WTC11 (cell line): ENCODE data around the gene CARMIL3. TPM values are rescaled to one million over a fixed set of nuclear protein-coding genes. Genes with fewer than 3 reads are reported as not detected.

Experiments used
- CREM ChIP-seq: sonication (generic); formaldehyde crosslinking; IDR thresholded peaks from 2 replicates; pipeline ENCODE4 v1.8.1; 2022; ENCODE audit warnings: mild to moderate bottlenecking, missing genetic modification reagents, moderate library complexity
- ESRRA ChIP-seq: sonication (generic); formaldehyde crosslinking; IDR thresholded peaks from 2 replicates; pipeline ENCODE4 v1.8.1; 2022; ENCODE audit warnings: mild to moderate bottlenecking, missing genetic modification reagents, borderline replicate concordance
- GTF2I ChIP-seq: fragments of 250-450 bp; sonication (Bioruptor Pico); conservative IDR thresholded peaks from 2 replicates; pipeline ENCODE4 v1.4.0; 2021; ENCODE audit warnings: mild to moderate bottlenecking
- HMGA2 ChIP-seq: fragments of 250-450 bp; sonication (Bioruptor Pico); IDR thresholded peaks from 2 replicates; pipeline ENCODE4 v1.4.0; 2021; ENCODE audit warnings: mild to moderate bottlenecking, moderate library complexity
- JAZF1 ChIP-seq: fragments of 250-450 bp; sonication (Bioruptor Pico); IDR thresholded peaks from 2 replicates; pipeline ENCODE4 v1.9.0; 2021; ENCODE audit warnings: moderate library complexity, mild to moderate bottlenecking, inconsistent platforms
- MYBL2 ChIP-seq: sonication (generic); formaldehyde crosslinking; IDR thresholded peaks from 2 replicates; pipeline ENCODE4 v1.8.1; 2023; ENCODE audit warnings: mild to moderate bottlenecking, moderate library complexity, missing genetic modification reagents
- NFE2L1 ChIP-seq: sonication (generic); formaldehyde crosslinking; IDR thresholded peaks from 2 replicates; pipeline ENCODE4 v1.8.1; 2023; ENCODE audit warnings: missing genetic modification reagents
- NFYB ChIP-seq: sonication (generic); formaldehyde crosslinking; conservative IDR thresholded peaks from 2 replicates; pipeline ENCODE4 v1.8.0; 2022; ENCODE audit warnings: low read depth, missing genetic modification reagents
- NR3C1 ChIP-seq: sonication (generic); formaldehyde crosslinking; conservative IDR thresholded peaks from 2 replicates; pipeline ENCODE4 v1.8.1; 2023; ENCODE audit warnings: low read depth, mild to moderate bottlenecking, missing genetic modification reagents
- PRRX2 ChIP-seq: fragments of 250-450 bp; sonication (Bioruptor Pico); IDR thresholded peaks from 2 replicates; pipeline ENCODE4 v1.8.0; 2021; ENCODE audit warnings: mild to moderate bottlenecking
- SMAD3 ChIP-seq: sonication (generic); formaldehyde crosslinking; IDR thresholded peaks from 2 replicates; pipeline ENCODE4 v1.8.0; 2022; ENCODE audit warnings: missing genetic modification reagents, mild to moderate bottlenecking, borderline replicate concordance
- SP1 ChIP-seq: sonication (generic); formaldehyde crosslinking; conservative IDR thresholded peaks from 2 replicates; pipeline ENCODE4 v1.8.1; 2022; ENCODE audit warnings: missing genetic modification reagents
- TP53 ChIP-seq: sonication (generic); formaldehyde crosslinking; IDR thresholded peaks from 2 replicates; pipeline ENCODE4 v1.8.1; 2023; ENCODE audit warnings: mild to moderate bottlenecking, missing genetic modification reagents
- ZBTB21 ChIP-seq: sonication (generic); formaldehyde crosslinking; IDR thresholded peaks from 2 replicates; pipeline ENCODE4 v1.8.1; 2023; ENCODE audit warnings: mild to moderate bottlenecking, missing genetic modification reagents, borderline replicate concordance
- ZNF138 ChIP-seq: sonication (generic); formaldehyde crosslinking; conservative IDR thresholded peaks from 2 replicates; pipeline ENCODE4 v1.8.1; 2022; ENCODE audit warnings: mild to moderate bottlenecking, moderate library complexity, missing genetic modification reagents
- ZNF317 ChIP-seq: sonication (generic); formaldehyde crosslinking; IDR thresholded peaks from 2 replicates; pipeline ENCODE4 v1.8.1; 2023; ENCODE audit warnings: low read depth, mild to moderate bottlenecking, moderate library complexity, missing genetic modification reagents, borderline replicate concordance
- ZNF416 ChIP-seq: fragments of 250-450 bp; sonication (Bioruptor Pico); IDR thresholded peaks from 2 replicates; pipeline ENCODE4 v1.9.0; 2021; ENCODE audit warnings: mild to moderate bottlenecking, inconsistent platforms
- ZNF423 ChIP-seq: fragments of 250-450 bp; sonication (Bioruptor Pico); IDR thresholded peaks from 2 replicates; pipeline ENCODE4 v2.1.2; 2022; ENCODE audit warnings: mild to moderate bottlenecking, moderate library complexity
- total RNA-seq: library from RNA; stranded (reverse); gene quantifications from 3 replicates; pipeline ENCODE4 v1.2.3, GENCODE V29; 2021
- TF ChIP-seq, protein P1 (sequence below): fragments of 200-600 bp; IDR thresholded peaks from 2 replicates; pipeline ENCODE4 v1.8.0; 2022; ENCODE audit warnings: antibody characterized with exemption
- TF ChIP-seq, protein P2 (sequence below): sonication (generic); formaldehyde crosslinking; IDR thresholded peaks from 2 replicates; pipeline ENCODE4 v1.8.1; 2022; ENCODE audit warnings: low read depth, missing genetic modification reagents, borderline replicate concordance
- TF ChIP-seq, protein P3 (sequence below): sonication (generic); formaldehyde crosslinking; IDR thresholded peaks from 2 replicates; pipeline ENCODE4 v1.8.1; 2022; ENCODE audit warnings: low read depth, mild to moderate bottlenecking, moderate library complexity, missing genetic modification reagents, borderline replicate concordance
- TF ChIP-seq, protein P4 (sequence below): fragments of 250-450 bp; sonication (Bioruptor Pico); IDR thresholded peaks from 2 replicates; pipeline ENCODE4 v1.9.0; 2021; ENCODE audit warnings: mild to moderate bottlenecking
- TF ChIP-seq, protein P5 (sequence below): fragments of 250-450 bp; sonication (Bioruptor Pico); conservative IDR thresholded peaks from 2 replicates; pipeline ENCODE4 v1.9.0; 2021; ENCODE audit warnings: mild to moderate bottlenecking
- TF ChIP-seq, protein P6 (sequence below): sonication (generic); formaldehyde crosslinking; IDR thresholded peaks from 2 replicates; pipeline ENCODE4 v1.8.1; 2023; ENCODE audit warnings: mild to moderate bottlenecking, missing genetic modification reagents, moderate library complexity
- TF ChIP-seq, protein P7 (sequence below): sonication (generic); formaldehyde crosslinking; IDR thresholded peaks from 2 replicates; pipeline ENCODE4 v1.8.0; 2022; ENCODE audit warnings: mild to moderate bottlenecking, missing genetic modification reagents
- TF ChIP-seq, protein P8 (sequence below): sonication (generic); formaldehyde crosslinking; IDR thresholded peaks from 2 replicates; pipeline ENCODE4 v1.8.0; 2023; ENCODE audit warnings: missing genetic modification reagents
- TF ChIP-seq, protein P9 (sequence below): fragments of 250-450 bp; sonication (Bioruptor Pico); IDR thresholded peaks from 2 replicates; pipeline ENCODE4 v1.8.0; 2021; ENCODE audit warnings: mild to moderate bottlenecking

The CARMIL3 gene
- total RNA-seq, 1 experiment from 2014 or later: 13.0 TPM

DNA sequence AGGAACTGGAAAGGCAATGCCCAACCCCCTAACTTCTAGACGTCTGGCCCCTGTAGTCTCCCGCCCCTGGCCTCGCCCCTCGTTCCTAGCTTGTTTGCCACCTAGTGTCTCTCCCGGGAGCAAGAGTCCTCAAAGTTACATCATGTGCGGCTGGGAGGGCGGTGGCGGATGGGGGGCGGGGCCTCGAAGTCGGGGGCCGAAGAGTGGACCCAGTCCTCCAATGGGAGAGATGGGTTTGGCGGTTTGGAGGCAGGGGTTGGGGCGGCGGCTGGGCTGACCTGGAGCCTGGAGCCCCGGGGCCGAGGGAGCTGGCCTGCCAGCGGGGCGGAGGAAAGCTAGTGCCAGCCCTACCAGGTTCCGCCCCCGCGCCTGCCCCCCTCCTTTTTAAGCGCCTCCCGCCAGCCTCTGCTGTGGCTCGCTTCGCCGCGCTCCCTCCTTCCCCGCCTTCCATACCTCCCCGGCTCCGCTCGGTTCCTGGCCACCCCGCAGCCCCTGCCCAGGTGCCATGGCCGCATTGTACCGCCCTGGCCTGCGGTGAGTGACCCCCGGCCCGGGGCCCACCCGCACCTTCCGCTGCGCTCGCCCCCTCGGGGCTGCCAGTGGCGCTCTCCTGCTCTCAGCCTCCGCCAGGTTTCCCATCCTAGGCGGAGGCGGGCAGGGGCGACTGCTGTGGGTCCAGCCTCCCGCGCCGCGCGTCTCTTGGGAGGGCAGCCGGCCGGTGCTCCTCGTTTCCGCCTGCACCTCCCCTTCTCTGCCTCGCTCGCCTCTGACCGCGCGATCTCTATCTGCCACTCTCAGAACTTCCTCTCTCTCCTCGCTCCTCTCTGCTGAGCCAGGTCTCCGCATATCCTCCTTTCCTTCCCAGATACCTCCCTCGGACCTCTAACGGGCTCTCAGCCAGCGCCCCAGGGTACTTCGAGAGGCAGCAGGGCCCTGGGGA is 42.4 kb downstream of the CARMIL3 start, which contains the start of gene PCK2 (continued):
- 0 out of 2 replicates have a peak, but pooled peaks have one; percentile 70 for TF ChIP-seq NR3C1
- peak; percentile 82 for TF ChIP-seq ZNF416 (CRISPR knock-in tag)
- TF ChIP-seq, protein P1, sequence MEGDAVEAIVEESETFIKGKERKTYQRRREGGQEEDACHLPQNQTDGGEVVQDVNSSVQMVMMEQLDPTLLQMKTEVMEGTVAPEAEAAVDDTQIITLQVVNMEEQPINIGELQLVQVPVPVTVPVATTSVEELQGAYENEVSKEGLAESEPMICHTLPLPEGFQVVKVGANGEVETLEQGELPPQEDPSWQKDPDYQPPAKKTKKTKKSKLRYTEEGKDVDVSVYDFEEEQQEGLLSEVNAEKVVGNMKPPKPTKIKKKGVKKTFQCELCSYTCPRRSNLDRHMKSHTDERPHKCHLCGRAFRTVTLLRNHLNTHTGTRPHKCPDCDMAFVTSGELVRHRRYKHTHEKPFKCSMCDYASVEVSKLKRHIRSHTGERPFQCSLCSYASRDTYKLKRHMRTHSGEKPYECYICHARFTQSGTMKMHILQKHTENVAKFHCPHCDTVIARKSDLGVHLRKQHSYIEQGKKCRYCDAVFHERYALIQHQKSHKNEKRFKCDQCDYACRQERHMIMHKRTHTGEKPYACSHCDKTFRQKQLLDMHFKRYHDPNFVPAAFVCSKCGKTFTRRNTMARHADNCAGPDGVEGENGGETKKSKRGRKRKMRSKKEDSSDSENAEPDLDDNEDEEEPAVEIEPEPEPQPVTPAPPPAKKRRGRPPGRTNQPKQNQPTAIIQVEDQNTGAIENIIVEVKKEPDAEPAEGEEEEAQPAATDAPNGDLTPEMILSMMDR: no peak
- TF ChIP-seq, protein P2, sequence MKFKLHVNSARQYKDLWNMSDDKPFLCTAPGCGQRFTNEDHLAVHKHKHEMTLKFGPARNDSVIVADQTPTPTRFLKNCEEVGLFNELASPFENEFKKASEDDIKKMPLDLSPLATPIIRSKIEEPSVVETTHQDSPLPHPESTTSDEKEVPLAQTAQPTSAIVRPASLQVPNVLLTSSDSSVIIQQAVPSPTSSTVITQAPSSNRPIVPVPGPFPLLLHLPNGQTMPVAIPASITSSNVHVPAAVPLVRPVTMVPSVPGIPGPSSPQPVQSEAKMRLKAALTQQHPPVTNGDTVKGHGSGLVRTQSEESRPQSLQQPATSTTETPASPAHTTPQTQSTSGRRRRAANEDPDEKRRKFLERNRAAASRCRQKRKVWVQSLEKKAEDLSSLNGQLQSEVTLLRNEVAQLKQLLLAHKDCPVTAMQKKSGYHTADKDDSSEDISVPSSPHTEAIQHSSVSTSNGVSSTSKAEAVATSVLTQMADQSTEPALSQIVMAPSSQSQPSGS (CRISPR knock-in tag): no peak
- no peak for TF ChIP-seq JAZF1 (CRISPR knock-in tag)
- TF ChIP-seq, protein P3, sequence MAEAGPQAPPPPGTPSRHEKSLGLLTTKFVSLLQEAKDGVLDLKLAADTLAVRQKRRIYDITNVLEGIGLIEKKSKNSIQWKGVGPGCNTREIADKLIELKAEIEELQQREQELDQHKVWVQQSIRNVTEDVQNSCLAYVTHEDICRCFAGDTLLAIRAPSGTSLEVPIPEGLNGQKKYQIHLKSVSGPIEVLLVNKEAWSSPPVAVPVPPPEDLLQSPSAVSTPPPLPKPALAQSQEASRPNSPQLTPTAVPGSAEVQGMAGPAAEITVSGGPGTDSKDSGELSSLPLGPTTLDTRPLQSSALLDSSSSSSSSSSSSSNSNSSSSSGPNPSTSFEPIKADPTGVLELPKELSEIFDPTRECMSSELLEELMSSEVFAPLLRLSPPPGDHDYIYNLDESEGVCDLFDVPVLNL: peak; percentile 91
- TF ChIP-seq, protein P4, sequence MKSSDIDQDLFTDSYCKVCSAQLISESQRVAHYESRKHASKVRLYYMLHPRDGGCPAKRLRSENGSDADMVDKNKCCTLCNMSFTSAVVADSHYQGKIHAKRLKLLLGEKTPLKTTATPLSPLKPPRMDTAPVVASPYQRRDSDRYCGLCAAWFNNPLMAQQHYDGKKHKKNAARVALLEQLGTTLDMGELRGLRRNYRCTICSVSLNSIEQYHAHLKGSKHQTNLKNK (CRISPR knock-in tag): no peak
- TF ChIP-seq MYBL2 (CRISPR knock-in tag): no peak
- TF ChIP-seq CREM (CRISPR knock-in tag): no peak
- TF ChIP-seq, protein P5, sequence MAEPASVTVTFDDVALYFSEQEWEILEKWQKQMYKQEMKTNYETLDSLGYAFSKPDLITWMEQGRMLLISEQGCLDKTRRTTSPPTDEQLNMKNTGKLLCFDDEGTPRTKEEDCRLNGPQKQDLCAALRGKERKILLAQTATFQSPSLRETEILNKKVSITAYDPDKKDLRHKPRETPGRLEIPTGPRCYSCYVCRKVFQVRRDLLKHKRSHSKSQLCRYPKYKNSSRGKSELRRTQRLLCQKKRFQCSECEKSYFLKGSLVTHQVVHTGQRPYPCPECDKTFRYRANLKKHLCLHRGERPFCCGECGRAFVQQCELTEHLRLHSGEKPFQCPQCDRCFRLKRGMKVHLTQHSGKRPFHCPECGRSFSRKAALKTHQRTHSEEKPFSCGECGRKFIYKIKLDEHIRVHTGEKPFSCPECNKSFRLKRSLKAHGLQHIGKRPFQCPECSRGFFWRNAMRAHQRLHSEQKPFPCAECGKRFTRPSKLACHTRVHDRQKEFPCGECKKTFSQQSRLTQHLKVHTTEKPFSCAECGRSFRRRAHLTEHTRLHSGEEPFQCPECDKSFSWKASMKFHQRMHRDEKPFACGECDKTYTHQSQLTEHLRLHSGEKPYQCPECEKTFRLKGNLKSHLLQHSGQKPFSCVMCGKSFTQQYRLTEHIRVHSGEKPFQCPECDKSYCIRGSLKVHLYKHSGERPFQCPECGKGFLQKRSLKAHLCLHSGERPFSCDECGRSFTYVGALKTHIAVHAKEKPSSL (CRISPR knock-in tag): no peak
- TF ChIP-seq, protein P6, sequence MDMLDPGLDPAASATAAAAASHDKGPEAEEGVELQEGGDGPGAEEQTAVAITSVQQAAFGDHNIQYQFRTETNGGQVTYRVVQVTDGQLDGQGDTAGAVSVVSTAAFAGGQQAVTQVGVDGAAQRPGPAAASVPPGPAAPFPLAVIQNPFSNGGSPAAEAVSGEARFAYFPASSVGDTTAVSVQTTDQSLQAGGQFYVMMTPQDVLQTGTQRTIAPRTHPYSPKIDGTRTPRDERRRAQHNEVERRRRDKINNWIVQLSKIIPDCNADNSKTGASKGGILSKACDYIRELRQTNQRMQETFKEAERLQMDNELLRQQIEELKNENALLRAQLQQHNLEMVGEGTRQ (CRISPR knock-in tag): peak; percentile 4
- TF ChIP-seq NFE2L1 (CRISPR knock-in tag): no peak; the same call in 1 of the 2 replicates
- TF ChIP-seq SP1: peak; percentile 84; the same call in 1 of the 2 replicates
- TF ChIP-seq GTF2I (CRISPR knock-in tag): no peak
- TF ChIP-seq, protein P7, sequence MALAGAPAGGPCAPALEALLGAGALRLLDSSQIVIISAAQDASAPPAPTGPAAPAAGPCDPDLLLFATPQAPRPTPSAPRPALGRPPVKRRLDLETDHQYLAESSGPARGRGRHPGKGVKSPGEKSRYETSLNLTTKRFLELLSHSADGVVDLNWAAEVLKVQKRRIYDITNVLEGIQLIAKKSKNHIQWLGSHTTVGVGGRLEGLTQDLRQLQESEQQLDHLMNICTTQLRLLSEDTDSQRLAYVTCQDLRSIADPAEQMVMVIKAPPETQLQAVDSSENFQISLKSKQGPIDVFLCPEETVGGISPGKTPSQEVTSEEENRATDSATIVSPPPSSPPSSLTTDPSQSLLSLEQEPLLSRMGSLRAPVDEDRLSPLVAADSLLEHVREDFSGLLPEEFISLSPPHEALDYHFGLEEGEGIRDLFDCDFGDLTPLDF (CRISPR knock-in tag): peak; percentile 65; the same call in 1 of the 2 replicates
- peak; percentile 29; the same call in 1 of the 2 replicates for TF ChIP-seq NFYB (CRISPR knock-in tag)
- TF ChIP-seq, protein P8, sequence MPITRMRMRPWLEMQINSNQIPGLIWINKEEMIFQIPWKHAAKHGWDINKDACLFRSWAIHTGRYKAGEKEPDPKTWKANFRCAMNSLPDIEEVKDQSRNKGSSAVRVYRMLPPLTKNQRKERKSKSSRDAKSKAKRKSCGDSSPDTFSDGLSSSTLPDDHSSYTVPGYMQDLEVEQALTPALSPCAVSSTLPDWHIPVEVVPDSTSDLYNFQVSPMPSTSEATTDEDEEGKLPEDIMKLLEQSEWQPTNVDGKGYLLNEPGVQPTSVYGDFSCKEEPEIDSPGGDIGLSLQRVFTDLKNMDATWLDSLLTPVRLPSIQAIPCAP (CRISPR knock-in tag): peak; percentile 49; the same call in 1 of the 2 replicates
- no peak for TF ChIP-seq HMGA2 (CRISPR knock-in tag)
- TF ChIP-seq TP53 (CRISPR knock-in tag): peak; percentile 65; the same call in 1 of the 2 replicates
- no peak for TF ChIP-seq SMAD3 (CRISPR knock-in tag)
- TF ChIP-seq, protein P9, sequence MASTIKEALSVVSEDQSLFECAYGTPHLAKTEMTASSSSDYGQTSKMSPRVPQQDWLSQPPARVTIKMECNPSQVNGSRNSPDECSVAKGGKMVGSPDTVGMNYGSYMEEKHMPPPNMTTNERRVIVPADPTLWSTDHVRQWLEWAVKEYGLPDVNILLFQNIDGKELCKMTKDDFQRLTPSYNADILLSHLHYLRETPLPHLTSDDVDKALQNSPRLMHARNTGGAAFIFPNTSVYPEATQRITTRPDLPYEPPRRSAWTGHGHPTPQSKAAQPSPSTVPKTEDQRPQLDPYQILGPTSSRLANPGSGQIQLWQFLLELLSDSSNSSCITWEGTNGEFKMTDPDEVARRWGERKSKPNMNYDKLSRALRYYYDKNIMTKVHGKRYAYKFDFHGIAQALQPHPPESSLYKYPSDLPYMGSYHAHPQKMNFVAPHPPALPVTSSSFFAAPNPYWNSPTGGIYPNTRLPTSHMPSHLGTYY: no peak
- TF ChIP-seq ZBTB21 (CRISPR knock-in tag): no peak
- no peak; the same call in 1 of the 2 replicates for TF ChIP-seq ZNF138 (CRISPR knock-in tag)
- TF ChIP-seq ESRRA (CRISPR knock-in tag): no peak
- TF ChIP-seq ZNF423 (CRISPR knock-in tag): no peak
- no peak; the same call in 1 of the 2 replicates for TF ChIP-seq PRRX2
- TF ChIP-seq ZNF317: no peak
